SJCRH30 (cell line): Measurements from ENCODE around the gene FGB. TPM values are rescaled to one million over a fixed set of nuclear protein-coding genes. Genes with fewer than 3 reads are reported as not detected.

Experiments used
- DNase-seq, 2 experiments: peaks; one replicate each; pipeline ENCODE4 v3.0.0-alpha.2; 2015 to 2020
- H3K27ac ChIP-seq: fragments of 250-450 bp; sonication (Bioruptor Pico); 2 replicates; pipeline ENCODE4 v1.5.1; 2020; ENCODE audit warnings: mild to moderate bottlenecking, moderate library complexity
- H3K27me3 ChIP-seq: fragments of 250-450 bp; sonication (Bioruptor Pico); 2 replicates; pipeline ENCODE4 v1.5.1; 2020; ENCODE audit warnings: mild to moderate bottlenecking, moderate library complexity
- H3K36me3 ChIP-seq: fragments of 250-450 bp; sonication (Bioruptor Pico); 2 replicates; pipeline ENCODE4 v1.5.1; 2020; ENCODE audit warnings: mild to moderate bottlenecking, moderate library complexity
- H3K4me1 ChIP-seq: fragments of 250-450 bp; sonication (Bioruptor Pico); 2 replicates; pipeline ENCODE4 v1.5.1; 2020; ENCODE audit warnings: mild to moderate bottlenecking, moderate library complexity
- H3K4me3 ChIP-seq: fragments of 250-450 bp; sonication (Bioruptor Pico); 2 replicates; pipeline ENCODE4 v1.5.1; 2020; ENCODE audit warnings: mild to moderate bottlenecking, moderate library complexity
- H3K9me3 ChIP-seq: fragments of 250-450 bp; sonication (Bioruptor Pico); replicated peaks from 2 replicates; pipeline ENCODE4 v1.5.1; 2020; ENCODE audit warnings: mild to moderate bottlenecking, moderate library complexity
- total RNA-seq: library from RNA; depleted of rRNA; stranded (reverse); fragments of >200 nt; shearing (Covaris generic); gene quantifications from 2 replicates; pipeline ENCODE4 v1.2.3, GENCODE V29; 2014; rRNA removed

Gene FGB
- not detected in 2 replicates for total RNA-seq

GRCh38 chr4:154562697-154563254, at the start of gene FGB:
TSS of gene FGB (plus strand) at chr4:154563011. CDS start at chr4:154563019, 8 bp downstream.
- H3K9me3 ChIP-seq: no peaks in the 10 kb centered on the region
- no peaks in the 10 kb centered on the region for H3K27me3 ChIP-seq
- no peaks in the 10 kb centered on the region for H3K4me1 ChIP-seq
- no peak for DNase-seq
- H3K4me3 ChIP-seq: no peak within 1 kb of the TSS
- H3K27ac ChIP-seq: no peak within 1 kb of the TSS
- no peaks in the 10 kb centered on the region for H3K36me3 ChIP-seq

- no peaks in the 10 kb centered on the region for H3K36me3 ChIP-seq
- no peaks in the 10 kb centered on the region for H3K4me1 ChIP-seq
- H3K9me3 ChIP-seq: no peaks in the 10 kb centered on the region
- no peak overlapping the region for H3K4me3 ChIP-seq
- no peaks in the 10 kb centered on the region for H3K27me3 ChIP-seq
- H3K27ac ChIP-seq: no peak overlapping the region
- no peak for DNase-seq
Measured at GRCh38 chr4:154516318-154517029, 46.3 kb upstream of the FGB start.

GRCh38 chr4:154517591-154517990, 45.2 kb upstream of the FGB start:
- no peaks in the 10 kb centered on the region for H3K27me3 ChIP-seq
- no peaks in the 10 kb centered on the region for H3K4me1 ChIP-seq
- no peak for DNase-seq
- no peak overlapping the region for H3K27ac ChIP-seq
- no peak overlapping the region for H3K4me3 ChIP-seq
- no peaks in the 10 kb centered on the region for H3K36me3 ChIP-seq
- H3K9me3 ChIP-seq: no peaks in the 10 kb centered on the region

- Histone ChIP-seq H3K36me3 (no peaks in the 10 kb centered on the region), H3K4me1 (no peaks in the 10 kb centered on the region), H3K27ac (no peak overlapping the region), H3K9me3 (no peaks in the 10 kb centered on the region), H3K27me3 (no peaks in the 10 kb centered on the region), H3K4me3 (no peak overlapping the region)
- no peak for DNase-seq
Measured at GRCh38 chr4:154519214-154519613, 43.6 kb upstream of the FGB start.

GRCh38 chr4:154521607-154522006, 41.2 kb upstream of the FGB start:
- H3K4me1 ChIP-seq: no peaks in the 10 kb centered on the region
- H3K27me3 ChIP-seq: no peaks in the 10 kb centered on the region
- H3K9me3 ChIP-seq: no peaks in the 10 kb centered on the region
- no peak for DNase-seq
- H3K36me3 ChIP-seq: no peaks in the 10 kb centered on the region
- H3K4me3 ChIP-seq: no peak overlapping the region
- no peak overlapping the region for H3K27ac ChIP-seq

GRCh38 chr4:154526151-154526550, 36.7 kb upstream of the FGB start:
- no peaks in the 10 kb centered on the region for H3K27me3 ChIP-seq
- DNase-seq: no peak
- H3K27ac ChIP-seq: no peak overlapping the region
- H3K9me3 ChIP-seq: no peaks in the 10 kb centered on the region
- H3K36me3 ChIP-seq: no peaks in the 10 kb centered on the region
- H3K4me1 ChIP-seq: no peaks in the 10 kb centered on the region
- no peak overlapping the region for H3K4me3 ChIP-seq

GRCh38 chr4:154527308-154527707, 35.5 kb upstream of the FGB start:
- Histone ChIP-seq H3K36me3 (no peaks in the 10 kb centered on the region), H3K9me3 (no peaks in the 10 kb centered on the region), H3K4me3 (no peak overlapping the region), H3K4me1 (no peaks in the 10 kb centered on the region), H3K27ac (no peak overlapping the region), H3K27me3 (no peaks in the 10 kb centered on the region)
- DNase-seq: no peak

GRCh38 chr4:154528869-154529268, 33.9 kb upstream of the FGB start:
- Histone ChIP-seq H3K36me3 (no peaks in the 10 kb centered on the region), H3K9me3 (no peaks in the 10 kb centered on the region), H3K4me1 (no peaks in the 10 kb centered on the region), H3K27me3 (no peaks in the 10 kb centered on the region), H3K27ac (no peak overlapping the region), H3K4me3 (no peak overlapping the region)
- DNase-seq: no peak

- no peak overlapping the region for H3K4me3 ChIP-seq
- no peaks in the 10 kb centered on the region for H3K9me3 ChIP-seq
- no peaks in the 10 kb centered on the region for H3K36me3 ChIP-seq
Measured at GRCh38 chr4:154529728-154530519, 32.9 kb upstream of the FGB start.

GRCh38 chr4:154534296-154534695, 28.5 kb upstream of the FGB start:
- H3K27ac ChIP-seq: no peak overlapping the region
- no peaks in the 10 kb centered on the region for H3K9me3 ChIP-seq
- peaks cover 3% of the 10 kb centered on the region; the same call in 1 of the 2 replicates for H3K36me3 ChIP-seq
- no peak for DNase-seq
- H3K27me3 ChIP-seq: no peaks in the 10 kb centered on the region
- no peaks in the 10 kb centered on the region for H3K4me1 ChIP-seq
- H3K4me3 ChIP-seq: no peak overlapping the region

More at GRCh38 chr4:154529728-154530519, 32.9 kb upstream of the FGB start:
- DNase-seq: no peak
- no peak overlapping the region for H3K27ac ChIP-seq
- H3K4me1 ChIP-seq: no peaks in the 10 kb centered on the region
- H3K27me3 ChIP-seq: no peaks in the 10 kb centered on the region

GRCh38 chr4:154542271-154542879, 20.4 kb upstream of the FGB start:
- H3K9me3 ChIP-seq: no peaks in the 10 kb centered on the region

GRCh38 chr4:154545689-154546088, 17.1 kb upstream of the FGB start:
- H3K27me3 ChIP-seq: no peaks in the 10 kb centered on the region
- peaks cover 6% of the 10 kb centered on the region for H3K36me3 ChIP-seq
- no peak overlapping the region for H3K4me3 ChIP-seq
- H3K9me3 ChIP-seq: no peaks in the 10 kb centered on the region
- DNase-seq: no peak
- H3K4me1 ChIP-seq: no peaks in the 10 kb centered on the region
- no peak overlapping the region for H3K27ac ChIP-seq

More at GRCh38 chr4:154542271-154542879, 20.4 kb upstream of the FGB start:
- no peak overlapping the region for H3K27ac ChIP-seq
- peaks cover 17% of the 10 kb centered on the region for H3K36me3 ChIP-seq
- no peak for DNase-seq
- no peaks in the 10 kb centered on the region for H3K4me1 ChIP-seq
- H3K4me3 ChIP-seq: no peak overlapping the region
- H3K27me3 ChIP-seq: no peaks in the 10 kb centered on the region

- Histone ChIP-seq H3K4me3 (peak within 1 kb of the TSS; percentile 86), H3K27me3 (no peaks in the 10 kb centered on the region), H3K4me1 (no peaks in the 10 kb centered on the region), H3K9me3 (no peaks in the 10 kb centered on the region), H3K36me3 (no peaks in the 10 kb centered on the region; the same call in 1 of the 2 replicates), H3K27ac (peak within 1 kb of the TSS; percentile 72)
- peak; percentile 87 to 92 for DNase-seq
Measured at GRCh38 chr4:154549894-154550790, 12.7 kb upstream of the FGB start, which contains the start of gene PLRG1. TSS of gene PLRG1 (minus strand) at chr4:154550400. CDS start at chr4:154550308, 92 bp downstream.
